Cardiac septum (tissue), 1 donor: Measurements from ENCODE around the gene CHL1. TPM values are rescaled to one million over a fixed set of nuclear protein-coding genes. Genes with fewer than 3 reads are reported as not detected.

Experiments
- DNase-seq: peaks from one replicate; pipeline ENCODE4 v3.0.0-alpha.2; 2020; ENCODE audit warnings: low spot score
- intact Hi-C: fragments of 100-400 bp; cut with DNase I; formaldehyde crosslinking; loops from one replicate; pipeline ENCODE4 v1.14.0; 2022
- total RNA-seq: library from RNA; stranded (reverse); fragmentation: NEBNext Ultra II Directional; extraction: Animal tissue kit (Norgen Biotek cat#: 25700); gene quantifications from one replicate; pipeline ENCODE4 v1.2.1, GENCODE V29; 2021
- donor health status: DM: no; HTN: no; CAD: no.

CHL1 gene
- total RNA-seq, 1 donor from 2014 or later = 2.5 TPM

DNA sequence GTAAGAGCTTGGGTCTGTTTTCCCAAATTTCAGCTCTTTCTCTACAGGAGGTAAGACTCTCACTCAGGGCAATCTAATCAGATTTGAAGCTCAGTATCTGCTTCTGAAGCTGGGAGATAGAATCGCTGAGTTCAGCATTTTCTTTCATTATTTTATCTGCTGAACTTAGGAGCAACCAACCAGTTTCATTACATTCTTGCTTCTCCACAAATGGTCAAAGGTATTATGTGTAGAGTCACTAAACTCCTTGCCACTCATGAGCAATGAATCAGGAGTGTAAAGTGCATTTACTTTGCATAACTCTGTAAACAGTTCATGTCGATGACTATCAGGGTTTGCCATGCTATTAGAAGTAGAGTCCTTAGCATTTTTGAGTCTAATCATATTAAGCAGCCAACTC lies 249.4 kb downstream of the CHL1 start:
- no peak for DNase-seq
- intact Hi-C loops = no loop called here

- DNase-seq = no peak
- intact Hi-C loops = no loop called here
Measured at GRCh38 chr3:447671-448070, 251.1 kb downstream of the CHL1 start.

GRCh38 chr3:449711-450110 lies 253.1 kb downstream of the CHL1 start:
- no peak for DNase-seq
- intact Hi-C loops = no loop called here

DNA sequence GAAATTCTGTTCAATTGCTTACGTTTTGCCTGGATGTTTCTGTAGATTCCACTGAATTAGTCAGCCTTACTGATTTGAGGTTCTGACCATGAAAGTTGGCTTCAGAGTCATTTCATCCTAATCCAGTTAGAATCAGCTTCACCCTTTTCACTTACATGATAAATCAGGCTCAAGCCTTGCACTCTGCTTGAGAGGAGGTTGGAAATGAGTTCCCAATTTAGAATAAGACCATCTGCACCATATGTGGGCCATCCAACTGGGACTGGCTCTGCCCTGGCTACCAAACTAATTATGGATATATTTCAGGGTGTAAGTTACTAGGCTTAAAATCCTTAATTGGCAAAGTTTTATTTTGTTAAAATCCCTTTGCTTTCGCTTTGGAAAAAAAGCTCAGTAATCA lies 255.7 kb downstream of the CHL1 start:
- intact Hi-C loops = no loop called here
- DNase-seq = no peak

DNA sequence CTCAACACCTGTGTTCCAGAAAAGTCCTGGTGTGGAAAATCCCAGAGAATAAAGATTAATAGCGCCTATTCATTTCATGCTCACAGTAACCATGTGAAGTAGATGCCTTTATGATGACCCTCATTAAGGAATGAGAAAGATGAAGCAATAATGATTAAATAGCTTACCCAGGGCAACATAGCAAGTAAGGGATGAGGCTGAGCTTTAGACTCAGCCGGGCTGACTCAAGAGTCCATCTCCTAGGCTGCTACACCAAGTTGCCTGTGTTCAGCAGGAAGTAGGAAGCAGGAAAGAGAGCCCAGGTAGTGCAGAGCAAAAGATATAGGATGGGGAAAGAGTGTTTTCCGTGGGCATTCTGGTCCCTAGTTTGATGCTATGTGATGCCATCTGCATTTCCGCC lies 256.5 kb downstream of the CHL1 start:
- DNase-seq = no peak
- intact Hi-C loops = no loop called here

- DNase-seq = no peak
- intact Hi-C loops = no loop called here
Measured at GRCh38 chr3:454986-455385, 258.4 kb downstream of the CHL1 start.

DNA sequence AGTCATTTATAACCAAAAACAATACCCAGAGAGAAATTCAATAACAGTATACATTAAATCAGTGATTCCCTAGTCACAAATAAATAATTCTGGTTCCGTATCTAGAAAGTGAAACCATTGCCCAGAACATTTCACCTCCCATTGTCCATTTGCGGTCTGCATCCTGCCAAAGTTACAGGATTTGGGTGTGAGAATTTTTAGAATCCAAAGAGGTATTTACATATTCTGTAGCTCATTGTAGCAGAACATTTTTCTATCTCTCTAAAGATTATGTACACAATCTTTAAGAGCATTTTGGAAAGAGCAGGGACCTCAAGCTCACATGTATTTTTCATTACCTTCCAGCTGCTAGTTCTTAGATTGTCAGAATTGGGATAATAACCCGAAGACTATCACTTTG lies 261.6 kb downstream of the CHL1 start:
- intact Hi-C loops = no loop called here
- no peak for DNase-seq

GRCh38 chr3:458653-459310 lies 262.2 kb downstream of the CHL1 start:
- DNase-seq = no peak
- intact Hi-C loops = no loop called here
